ENCODE measurements around the gene GRK5. TPM values are rescaled to one million over a fixed set of nuclear protein-coding genes. Genes with fewer than 3 reads are reported as not detected.

The GRK5 gene
- total RNA-seq, 1 donor from 2014 or later = 77.6 TPM

DNA sequence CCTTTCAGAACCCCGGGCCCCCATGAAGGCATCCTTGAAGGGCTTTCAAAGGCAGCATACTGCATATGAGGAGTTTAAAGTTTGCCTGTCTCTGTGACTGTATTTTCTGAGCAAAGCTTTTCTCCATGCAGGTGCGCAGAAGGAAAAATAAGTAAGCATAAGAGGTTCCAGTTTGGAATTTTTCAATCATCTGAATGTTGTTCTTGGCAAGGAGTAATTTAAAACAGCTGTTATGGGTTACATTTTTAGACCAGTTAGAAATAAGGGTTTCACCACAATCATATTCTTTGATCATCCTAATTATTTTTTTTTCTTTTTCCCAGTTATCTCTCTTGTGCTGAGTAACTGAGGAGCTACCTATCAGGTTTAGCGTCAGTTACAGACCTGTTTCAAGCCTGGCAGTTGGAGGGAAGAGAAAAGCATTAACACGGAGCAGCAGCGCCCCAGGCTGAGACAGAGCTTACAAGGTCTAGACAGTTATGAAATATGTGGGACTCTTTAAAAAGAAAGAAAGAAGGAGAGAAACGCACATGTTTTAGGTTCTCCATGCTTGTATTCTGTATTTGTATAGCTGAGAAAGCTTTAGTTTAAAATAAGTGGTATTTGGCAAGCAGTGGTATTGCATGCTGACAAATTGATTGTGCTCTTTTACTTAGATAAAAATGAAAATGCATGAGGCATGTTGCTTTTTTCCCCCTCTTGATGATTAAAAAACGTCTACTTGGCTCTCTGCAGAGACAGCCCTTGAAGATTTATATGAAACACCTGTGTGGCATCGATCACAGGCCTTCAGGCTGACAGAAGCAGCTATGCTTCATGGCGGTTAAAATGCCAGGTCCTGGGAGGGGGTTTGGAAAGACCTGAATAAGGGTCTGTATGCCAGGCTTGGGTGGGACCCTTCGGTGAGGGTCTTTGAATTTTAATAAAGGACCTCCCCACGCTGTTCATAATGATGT, 157.6 kb downstream of the GRK5 start:
- DNase-seq = no peak
- peaks cover 3% of the 10 kb centered on the region for H3K27me3 Mint-ChIP-seq (ENCODE audit: unreplicated experiment)
- H3K4me3 Mint-ChIP-seq (ENCODE audit: unreplicated experiment) = no peak overlapping the region
- peaks cover 4% of the 10 kb centered on the region for H3K36me3 Mint-ChIP-seq (ENCODE audit: unreplicated experiment)
- H3K4me1 Mint-ChIP-seq (ENCODE audit: low read depth, unreplicated experiment) = peaks cover 28% of the 10 kb centered on the region
- H3K27ac Mint-ChIP-seq (ENCODE audit: unreplicated experiment) = no peak overlapping the region
- TF ChIP-seq, protein P1, sequence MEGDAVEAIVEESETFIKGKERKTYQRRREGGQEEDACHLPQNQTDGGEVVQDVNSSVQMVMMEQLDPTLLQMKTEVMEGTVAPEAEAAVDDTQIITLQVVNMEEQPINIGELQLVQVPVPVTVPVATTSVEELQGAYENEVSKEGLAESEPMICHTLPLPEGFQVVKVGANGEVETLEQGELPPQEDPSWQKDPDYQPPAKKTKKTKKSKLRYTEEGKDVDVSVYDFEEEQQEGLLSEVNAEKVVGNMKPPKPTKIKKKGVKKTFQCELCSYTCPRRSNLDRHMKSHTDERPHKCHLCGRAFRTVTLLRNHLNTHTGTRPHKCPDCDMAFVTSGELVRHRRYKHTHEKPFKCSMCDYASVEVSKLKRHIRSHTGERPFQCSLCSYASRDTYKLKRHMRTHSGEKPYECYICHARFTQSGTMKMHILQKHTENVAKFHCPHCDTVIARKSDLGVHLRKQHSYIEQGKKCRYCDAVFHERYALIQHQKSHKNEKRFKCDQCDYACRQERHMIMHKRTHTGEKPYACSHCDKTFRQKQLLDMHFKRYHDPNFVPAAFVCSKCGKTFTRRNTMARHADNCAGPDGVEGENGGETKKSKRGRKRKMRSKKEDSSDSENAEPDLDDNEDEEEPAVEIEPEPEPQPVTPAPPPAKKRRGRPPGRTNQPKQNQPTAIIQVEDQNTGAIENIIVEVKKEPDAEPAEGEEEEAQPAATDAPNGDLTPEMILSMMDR (IDR thresholded peaks at IDR 0.05; ENCODE audit: partially characterized antibody, unreplicated experiment) = no peak
- peaks cover 7% of the 10 kb centered on the region for H3K9me3 Mint-ChIP-seq (ENCODE audit: unreplicated experiment)

DNA sequence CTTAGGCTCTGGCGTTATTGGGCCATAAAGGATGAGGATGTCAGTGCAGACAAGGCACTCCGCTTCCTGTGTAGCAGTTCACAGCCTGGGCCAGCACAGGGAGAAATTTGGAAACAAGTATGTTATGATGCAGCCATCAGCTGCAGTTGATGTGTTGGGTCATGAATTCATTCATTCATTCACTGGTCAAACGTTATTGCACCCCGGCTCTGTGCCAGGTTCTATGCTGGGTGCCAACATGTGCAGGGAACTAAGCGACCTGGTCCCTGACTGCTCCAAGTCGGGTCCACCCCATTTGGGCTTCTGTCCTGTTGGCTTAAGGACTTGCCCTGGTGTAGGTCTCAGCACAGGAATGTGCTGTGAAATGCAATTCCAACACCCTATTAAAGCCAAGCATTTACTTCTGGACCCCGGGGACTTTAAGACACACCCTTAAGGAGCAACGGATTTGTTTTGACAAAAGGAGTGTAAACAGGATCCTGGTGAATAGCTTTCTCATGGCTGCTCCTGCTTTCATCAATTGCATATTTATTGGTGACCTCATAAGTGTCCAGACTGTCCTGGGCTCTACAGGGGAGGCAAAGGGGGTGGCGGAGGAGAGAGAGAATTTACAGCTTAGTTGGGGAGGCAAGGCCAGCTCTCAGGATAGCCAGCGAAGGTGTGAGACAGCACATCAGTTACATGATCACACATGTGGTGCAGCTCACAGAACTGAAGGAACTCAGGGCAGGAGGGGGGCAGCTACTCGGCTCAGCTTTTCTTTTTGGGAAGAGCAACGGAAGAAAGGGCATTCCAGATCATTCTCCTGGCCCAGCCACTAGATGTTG, 158.6 kb downstream of the GRK5 start:
- peaks cover 33% of the 10 kb centered on the region for H3K4me1 Mint-ChIP-seq (ENCODE audit: low read depth, unreplicated experiment)
- H3K27ac Mint-ChIP-seq (ENCODE audit: unreplicated experiment) = no peak overlapping the region
- H3K4me3 Mint-ChIP-seq (ENCODE audit: unreplicated experiment) = no peak overlapping the region
- no peaks in the 10 kb centered on the region for H3K36me3 Mint-ChIP-seq (ENCODE audit: unreplicated experiment)
- peaks cover 6% of the 10 kb centered on the region for H3K9me3 Mint-ChIP-seq (ENCODE audit: unreplicated experiment)
- TF ChIP-seq, protein P1 (IDR thresholded peaks at IDR 0.05; ENCODE audit: partially characterized antibody, unreplicated experiment) = no peak
- H3K27me3 Mint-ChIP-seq (ENCODE audit: unreplicated experiment) = peaks cover 6% of the 10 kb centered on the region
- DNase-seq = no peak

DNA sequence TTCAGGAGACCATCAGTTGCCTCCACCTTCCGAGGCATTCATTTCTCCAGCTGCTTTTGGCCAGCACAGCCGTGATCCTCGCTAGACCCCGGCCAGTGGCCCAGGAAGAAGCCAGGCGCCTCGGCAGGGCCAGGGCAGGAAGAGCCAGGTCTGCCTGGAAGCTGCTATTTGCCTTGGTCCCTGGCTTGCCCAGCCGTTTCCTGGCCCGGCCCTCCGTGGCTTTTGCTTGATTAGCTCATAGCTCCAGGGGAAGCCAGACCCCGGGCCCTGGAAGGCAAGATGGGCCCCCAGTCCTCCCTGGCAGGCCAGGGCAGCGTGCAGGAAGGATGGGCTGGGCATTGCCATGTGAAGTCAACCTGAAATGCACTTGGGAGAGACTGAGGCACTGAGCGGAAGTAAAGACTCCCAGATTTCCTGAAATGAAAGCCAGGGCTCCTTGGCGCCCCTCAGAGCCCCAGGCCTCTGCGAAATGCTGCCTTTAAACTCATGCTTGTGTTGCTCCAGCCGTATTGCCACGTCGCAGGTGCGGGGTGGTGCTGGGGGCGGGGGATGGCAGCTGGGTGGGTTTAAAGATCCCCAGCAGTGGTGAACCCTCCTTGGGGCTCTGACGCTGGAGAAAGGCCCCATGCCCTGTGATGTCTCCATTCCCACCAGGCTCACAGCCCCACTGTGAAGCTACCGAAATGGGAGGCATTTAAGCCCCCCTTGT, 160.6 kb downstream of the GRK5 start:
- no peak overlapping the region for H3K4me3 Mint-ChIP-seq (ENCODE audit: unreplicated experiment)
- no peak overlapping the region for H3K27ac Mint-ChIP-seq (ENCODE audit: unreplicated experiment)
- H3K9me3 Mint-ChIP-seq (ENCODE audit: unreplicated experiment) = peaks cover 5% of the 10 kb centered on the region
- peaks cover 38% of the 10 kb centered on the region for H3K4me1 Mint-ChIP-seq (ENCODE audit: low read depth, unreplicated experiment)
- peaks cover 6% of the 10 kb centered on the region for H3K27me3 Mint-ChIP-seq (ENCODE audit: unreplicated experiment)
- H3K36me3 Mint-ChIP-seq (ENCODE audit: unreplicated experiment) = no peaks in the 10 kb centered on the region
- TF ChIP-seq, protein P1 (IDR thresholded peaks at IDR 0.05; ENCODE audit: partially characterized antibody, unreplicated experiment) = no peak
- no peak for DNase-seq

DNA sequence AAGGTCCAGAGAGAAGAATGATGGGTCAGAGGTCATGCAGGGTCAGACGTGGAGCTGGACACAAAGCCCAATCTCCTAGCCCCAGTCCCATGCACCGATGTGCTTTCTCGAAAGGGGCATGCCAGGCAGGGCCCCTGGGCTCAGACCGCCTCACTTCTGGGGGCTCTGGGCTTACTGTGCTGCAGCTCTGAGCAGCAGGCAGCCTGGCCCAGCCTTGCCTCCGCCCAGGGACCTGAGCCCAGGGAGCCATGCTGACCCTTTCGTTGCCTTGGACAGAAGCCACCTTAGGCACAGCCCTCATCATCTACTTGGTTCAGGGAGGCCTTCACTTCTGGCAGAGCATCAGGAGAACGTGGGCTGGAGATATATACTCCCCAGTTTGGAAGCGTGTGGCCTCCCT, 161.2 kb downstream of the GRK5 start:
- Mint-ChIP-seq H3K4me3 (ENCODE audit: unreplicated experiment) (no peak overlapping the region), H3K9me3 (ENCODE audit: unreplicated experiment) (peaks cover 3% of the 10 kb centered on the region), H3K27ac (ENCODE audit: unreplicated experiment) (no peak overlapping the region), H3K36me3 (ENCODE audit: unreplicated experiment) (no peaks in the 10 kb centered on the region), H3K27me3 (ENCODE audit: unreplicated experiment) (peaks cover 6% of the 10 kb centered on the region), H3K4me1 (ENCODE audit: low read depth, unreplicated experiment) (peaks cover 42% of the 10 kb centered on the region)
- no peak for DNase-seq
- TF ChIP-seq, protein P1 (IDR thresholded peaks at IDR 0.05; ENCODE audit: partially characterized antibody, unreplicated experiment) = no peak

Measured in glutamatergic neuron (in vitro differentiated cells).